Measurements from ENCODE around the gene VCAM1.

DNA sequence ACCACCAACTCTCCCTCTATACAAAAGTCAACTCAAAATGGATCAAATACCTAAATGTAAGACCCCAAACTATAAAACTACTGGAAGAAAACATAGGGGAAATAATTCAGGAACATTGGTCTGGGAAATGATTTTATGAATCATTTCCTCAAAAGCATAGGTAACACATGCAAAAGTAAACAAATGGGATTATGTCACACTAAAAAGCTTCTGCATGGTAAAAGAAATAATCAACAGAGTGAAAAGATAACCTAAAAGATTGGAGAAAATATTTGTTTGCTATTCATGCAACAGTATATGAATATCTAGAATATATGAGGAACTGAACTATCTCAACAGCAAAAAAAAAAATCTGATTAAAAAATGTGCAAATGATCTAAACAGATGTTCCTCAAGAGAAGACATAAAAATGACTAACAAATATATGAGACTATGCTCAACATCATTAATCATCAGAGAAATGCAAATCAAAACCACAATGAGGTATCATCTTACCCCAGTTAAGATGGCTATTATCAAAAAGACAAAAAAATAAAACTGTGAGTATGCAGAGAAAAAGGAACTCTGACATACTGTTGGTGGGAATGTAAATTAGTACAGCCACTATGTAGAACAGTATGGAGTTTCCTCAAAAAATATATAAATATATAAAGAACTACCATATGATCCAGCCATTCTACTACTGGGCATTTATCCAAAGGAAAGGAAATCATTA, 47.8 kb downstream of the VCAM1 start:
- TF ChIP-seq, protein P1, sequence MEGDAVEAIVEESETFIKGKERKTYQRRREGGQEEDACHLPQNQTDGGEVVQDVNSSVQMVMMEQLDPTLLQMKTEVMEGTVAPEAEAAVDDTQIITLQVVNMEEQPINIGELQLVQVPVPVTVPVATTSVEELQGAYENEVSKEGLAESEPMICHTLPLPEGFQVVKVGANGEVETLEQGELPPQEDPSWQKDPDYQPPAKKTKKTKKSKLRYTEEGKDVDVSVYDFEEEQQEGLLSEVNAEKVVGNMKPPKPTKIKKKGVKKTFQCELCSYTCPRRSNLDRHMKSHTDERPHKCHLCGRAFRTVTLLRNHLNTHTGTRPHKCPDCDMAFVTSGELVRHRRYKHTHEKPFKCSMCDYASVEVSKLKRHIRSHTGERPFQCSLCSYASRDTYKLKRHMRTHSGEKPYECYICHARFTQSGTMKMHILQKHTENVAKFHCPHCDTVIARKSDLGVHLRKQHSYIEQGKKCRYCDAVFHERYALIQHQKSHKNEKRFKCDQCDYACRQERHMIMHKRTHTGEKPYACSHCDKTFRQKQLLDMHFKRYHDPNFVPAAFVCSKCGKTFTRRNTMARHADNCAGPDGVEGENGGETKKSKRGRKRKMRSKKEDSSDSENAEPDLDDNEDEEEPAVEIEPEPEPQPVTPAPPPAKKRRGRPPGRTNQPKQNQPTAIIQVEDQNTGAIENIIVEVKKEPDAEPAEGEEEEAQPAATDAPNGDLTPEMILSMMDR (IDR thresholded peaks at IDR 0.05; ENCODE audit: low read length), result no peak
- TF ChIP-seq EZH2 (optimal IDR thresholded peaks at IDR 0.05; ENCODE audit: low read depth, low read length), result no peak
- TF ChIP-seq EZH2phosphoT487 (IDR thresholded peaks at IDR 0.05; ENCODE audit: low read length), result no peak

All from MM.1S (cell line).